AG08395 (cell line): ENCODE measurements around the gene IFNL3.
"Not testable (repeated sequence)": the region's sequence is repeated elsewhere in the genome, so short reads cannot be mapped to it uniquely, and the experiment has no call there.

ENCODE experiments used
- DNase-seq: peaks from one replicate; pipeline ENCODE4 v3.0.0; 2012; ENCODE audit warnings: mixed read lengths, low spot score

IFNL3 gene

DNA sequence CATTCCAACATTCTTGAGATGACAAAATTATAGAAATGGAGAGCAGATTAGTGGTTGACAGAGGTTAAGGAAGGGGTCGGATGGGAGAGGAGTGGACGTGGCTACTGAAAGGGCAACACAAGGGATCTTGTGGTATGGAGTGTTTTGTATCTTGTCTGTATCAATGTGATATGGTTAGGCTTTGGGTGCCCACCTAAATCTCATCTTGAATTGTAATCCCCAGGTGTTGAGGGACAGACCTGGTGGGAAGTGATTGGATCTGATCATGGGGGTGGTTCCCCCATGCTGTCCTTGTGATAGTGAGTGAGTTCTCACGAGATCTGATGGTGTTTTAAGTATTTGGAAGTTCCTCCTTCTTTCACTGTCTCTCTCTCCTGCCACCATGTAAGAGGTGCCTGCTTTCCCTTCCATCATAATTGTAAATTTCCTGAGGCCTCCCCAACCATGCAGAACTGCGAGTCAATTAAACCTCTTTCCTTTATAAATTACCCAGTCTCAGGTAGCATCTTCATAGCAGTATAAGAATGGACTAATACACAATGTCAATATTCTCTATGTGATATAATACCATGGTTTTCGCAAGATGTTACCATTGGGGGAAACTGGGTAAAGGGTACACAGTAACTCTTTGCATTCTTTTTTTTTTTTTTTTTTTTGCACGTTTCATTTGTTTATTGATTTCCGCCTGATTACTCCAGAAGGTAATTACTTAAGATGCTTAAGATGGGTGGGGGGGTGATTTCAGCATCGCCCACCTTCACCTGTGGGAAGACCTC lies 8.8 kb upstream of the IFNL3 start:
- DNase-seq, result no peak

DNA sequence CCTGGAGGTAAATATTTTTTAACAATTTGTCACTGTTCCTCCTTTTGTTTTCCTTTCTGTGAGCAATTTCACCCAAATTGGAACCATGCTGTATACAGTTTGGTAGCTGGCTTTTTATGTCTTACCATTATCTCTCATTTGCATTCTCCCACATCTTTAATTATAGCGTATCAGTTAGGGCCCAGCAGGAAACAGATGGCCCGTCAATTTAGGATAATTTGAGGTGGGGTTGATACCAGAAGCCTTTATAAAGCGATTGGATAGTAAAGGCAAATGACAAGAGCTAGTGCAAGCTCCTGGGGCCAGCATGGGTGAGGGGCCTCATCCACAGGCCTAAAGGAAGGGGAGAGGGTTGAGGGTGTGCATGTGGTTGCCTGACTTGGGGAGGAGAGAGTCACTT lies 7.7 kb upstream of the IFNL3 start:
- no peak for DNase-seq

DNA sequence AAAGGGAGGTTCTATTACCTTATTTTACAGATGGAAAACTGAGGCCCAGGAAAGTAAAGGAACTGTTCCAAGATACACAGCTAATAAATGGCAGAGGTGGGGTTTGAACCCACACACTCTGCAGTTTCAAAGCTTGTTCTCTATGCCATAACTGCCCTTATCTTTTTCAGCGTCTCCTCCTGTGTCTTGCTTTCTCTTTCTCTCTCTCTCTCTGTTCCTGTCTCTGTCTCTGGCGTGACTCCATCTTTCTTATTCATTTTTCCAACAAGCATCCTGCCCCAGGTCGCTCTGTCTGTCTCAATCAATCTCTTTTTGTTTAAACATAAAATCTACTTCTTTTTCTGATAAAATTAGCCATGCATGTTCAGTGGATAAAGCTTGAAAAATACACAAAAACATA lies 7.0 kb upstream of the IFNL3 start:
- no peak for DNase-seq

DNA sequence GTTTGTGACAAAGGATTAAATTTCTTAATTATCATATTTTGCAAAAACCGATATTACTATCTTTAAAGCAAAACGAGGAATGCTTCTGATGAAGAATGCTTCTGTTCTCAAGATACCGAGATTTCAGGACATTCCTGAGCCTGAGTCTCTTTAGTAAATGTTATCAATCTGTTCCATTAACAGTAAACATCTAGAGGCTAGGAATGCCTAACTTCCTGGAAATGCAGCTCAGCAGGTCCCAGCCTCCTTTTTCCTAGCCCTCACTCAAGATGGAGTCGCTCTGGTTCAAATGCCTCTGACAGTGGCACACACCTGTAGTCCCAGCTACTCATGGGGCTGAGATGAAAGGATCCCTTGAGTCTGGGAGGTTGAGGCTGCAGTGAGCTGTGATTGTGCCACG lies 6.3 kb upstream of the IFNL3 start:
- DNase-seq, result no peak

DNA sequence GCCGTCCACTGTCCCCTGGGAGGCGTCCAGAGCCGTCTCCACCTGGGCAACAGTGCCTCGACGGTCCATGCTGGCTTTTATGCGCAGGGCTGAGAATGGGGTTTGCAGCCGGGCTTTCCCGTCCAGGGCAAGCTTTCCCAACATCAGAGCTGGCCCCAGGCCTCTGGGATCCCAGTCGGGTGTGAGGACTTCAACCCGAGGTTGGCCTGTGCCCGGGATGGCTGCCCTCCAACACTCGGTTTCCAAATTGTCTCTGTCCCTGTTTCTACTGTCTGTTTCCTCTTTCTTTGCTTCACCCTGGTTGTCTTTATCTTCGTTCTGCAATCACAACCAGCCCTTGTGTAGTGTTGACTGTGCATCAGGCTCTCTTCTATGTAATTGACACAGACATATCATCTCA lies 4.0 kb upstream of the IFNL3 start, which contains the start of gene IFNL4:
IFNL4 (minus strand) TSS at position 51 of the 400 bp plus-strand sequence.
- no peak for DNase-seq

DNA sequence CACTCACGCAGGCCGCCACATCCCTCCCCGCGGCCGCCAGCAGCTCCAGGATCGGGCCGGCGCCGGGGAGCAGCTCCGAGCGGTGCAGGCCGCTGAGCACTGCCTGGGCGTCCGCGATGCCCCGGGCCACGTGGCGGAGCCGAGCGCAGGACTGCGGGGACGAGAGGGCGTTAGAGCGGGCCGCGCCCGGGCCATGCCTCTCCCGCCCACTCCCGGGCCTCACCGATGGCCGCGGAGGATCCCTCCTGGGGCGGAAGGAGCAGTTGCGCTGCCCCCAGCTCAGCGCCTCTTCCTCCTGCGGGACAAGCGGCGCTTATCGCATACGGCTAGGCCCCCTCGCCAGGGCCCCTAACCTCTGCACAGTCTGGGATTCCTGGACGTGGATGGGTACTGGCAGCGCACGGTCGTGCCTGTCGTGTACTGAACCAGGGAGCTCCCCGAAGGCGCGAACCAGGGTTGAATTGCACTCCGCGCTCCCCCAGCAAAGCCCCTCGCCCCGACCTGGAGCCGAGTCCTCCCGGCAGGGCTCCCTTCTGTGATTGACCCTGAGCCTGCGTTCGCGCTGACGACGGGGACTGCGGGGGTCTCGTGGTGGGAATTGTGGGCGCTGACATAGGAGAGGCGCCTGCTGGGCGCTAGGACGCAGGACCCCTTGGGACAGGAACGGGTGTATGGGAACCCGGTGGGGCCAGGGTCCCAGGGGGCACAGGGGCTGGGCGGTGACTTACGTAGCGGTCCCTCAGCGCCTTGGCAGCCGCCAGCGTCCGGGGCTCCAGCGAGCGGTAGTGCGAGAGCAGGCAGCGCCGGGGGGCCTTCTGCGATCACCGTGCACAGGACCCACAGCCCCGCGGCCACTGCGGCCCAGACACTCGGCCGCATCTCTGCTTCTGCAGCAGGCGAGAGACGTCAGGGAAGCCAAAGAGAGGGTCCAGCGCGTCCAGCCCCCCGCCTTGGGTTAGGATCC lies 3.2 kb upstream of the IFNL3 start:
- no peak for DNase-seq

DNA sequence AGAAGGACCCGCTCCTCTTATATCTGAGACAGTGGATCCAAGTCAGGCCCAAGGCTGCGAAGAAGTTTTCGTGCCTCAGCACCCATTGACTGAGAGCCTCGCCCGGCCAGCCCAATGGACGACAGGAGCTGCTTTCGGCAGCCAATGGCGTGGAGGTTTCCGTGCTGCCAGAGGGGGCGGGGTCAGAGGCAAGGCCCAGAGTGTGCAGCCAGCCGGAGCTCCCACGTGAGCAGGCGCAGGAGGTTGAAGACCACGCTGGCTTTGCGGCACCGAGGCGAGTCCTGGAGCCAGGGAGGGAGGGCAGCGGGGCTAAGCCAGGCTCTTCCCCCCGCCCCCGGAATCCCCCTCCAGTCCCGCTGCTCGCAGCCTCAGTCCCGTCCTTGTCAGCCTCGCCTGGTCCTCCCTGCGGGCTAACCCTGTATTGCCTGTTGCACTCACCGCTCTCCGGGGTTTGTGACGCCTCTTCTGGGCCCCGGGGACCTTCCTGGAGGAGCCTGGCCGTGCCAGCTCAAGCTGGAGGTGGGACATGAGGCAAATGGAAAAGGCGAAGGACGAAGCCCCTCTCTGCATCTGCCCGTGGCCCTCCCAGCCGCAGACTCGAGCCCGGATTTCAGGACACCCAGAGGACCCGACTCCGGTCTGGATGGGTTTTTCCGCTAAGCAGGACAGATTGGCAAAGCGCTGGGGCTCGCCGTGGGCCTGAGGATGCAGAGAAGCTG lies 2.3 kb upstream of the IFNL3 start:
- no peak for DNase-seq

DNA sequence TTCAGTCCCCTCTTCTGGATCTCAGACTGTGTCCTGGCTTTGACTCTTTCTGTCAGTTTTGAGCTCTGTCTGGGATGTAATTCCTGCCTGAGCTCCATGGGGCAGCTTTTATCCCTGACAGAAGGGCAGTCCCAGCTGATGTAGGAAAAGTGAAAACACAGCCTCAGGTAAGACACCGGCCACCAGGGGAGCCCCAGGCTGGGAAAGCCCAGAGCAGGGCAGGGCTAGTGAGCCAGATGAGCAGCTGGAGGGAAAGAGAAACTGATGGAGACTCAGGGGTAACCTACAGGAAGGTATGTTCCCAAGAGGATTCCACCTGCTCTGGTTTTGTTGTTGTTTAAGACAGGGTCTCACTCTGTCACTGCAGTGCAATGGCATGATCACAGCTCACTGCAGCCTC lies 360 bp upstream of the IFNL3 start:
- not testable (repeated sequence) for DNase-seq

DNA sequence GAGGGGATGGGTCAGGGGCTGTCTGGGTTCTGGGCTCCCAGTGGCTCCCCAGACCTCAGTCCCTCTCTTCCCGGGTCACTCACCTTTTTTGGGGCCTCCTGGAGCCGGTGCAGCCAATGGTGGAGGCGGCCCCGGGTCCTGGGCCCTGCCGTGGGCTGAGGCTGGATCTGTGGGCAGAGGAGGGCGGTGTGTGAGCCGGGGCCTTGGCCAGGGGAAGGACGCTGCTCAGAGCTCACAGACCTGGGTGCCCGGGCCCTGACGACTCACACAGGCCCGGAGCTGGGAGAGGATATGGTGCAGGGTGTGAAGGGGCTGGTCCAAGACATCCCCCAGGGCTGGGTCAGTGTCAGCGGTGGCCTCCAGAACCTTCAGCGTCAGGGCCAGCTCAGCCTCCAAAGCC lies 1.1 kb downstream of the IFNL3 start:
- DNase-seq, result not testable (repeated sequence)

DNA sequence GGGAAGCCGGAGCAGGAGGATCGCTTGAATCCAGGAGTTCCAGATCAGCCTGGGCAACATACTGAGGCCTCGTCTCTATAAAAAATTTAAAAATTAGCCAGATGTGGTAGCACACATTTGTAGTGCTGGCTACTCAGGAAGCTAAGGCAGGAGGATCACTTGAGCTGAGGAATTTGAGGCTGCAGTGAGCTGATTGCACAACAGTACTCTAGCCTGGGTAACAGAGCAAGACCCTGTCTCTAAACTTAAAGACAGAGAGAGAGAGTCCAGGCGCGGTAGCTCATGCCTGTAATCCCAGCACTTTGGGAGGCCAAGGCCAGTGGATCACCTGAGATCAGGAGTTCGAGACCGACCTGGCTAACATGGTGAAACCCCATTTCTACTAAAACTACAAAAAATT lies 4.4 kb downstream of the IFNL3 start:
- DNase-seq, result no peak

DNA sequence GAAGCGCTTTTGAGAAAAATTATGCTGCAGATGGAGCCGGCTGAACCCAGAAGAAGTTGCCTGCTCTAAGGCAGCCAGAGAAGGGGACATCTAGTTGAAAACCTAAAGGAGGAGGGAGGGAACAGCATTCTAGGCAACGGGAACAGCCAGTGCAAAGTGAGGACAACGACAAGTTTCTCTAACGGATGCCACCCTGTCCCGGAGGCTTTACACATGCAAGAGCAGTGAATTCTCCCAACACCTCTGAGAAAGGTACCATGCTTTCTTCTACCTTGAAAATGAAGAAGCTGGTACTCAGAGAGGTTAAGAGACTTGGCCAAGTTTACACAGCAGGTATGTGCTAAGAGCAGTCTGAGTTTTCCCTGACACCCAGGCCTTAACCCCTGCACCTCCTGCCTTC lies 5.9 kb downstream of the IFNL3 start:
- DNase-seq, result no peak

DNA sequence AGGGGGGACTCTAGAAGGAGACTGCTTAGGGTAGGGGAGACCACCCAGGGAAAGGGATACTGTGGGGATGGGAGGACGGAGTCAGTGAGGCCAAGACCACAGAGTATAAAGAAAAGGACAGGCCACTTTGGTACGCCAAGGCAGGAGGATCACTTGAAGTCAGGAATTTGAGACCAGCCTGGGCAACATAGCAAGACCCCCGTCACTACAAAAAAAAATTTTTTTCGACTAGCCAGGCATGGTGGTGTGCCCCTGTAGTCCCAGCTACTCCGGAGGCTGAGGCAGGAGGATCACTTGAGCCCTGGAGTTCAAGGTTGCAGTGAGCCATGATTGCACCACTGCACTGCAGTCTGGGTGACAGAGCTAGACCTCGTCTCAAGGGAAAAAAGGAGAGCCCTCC lies 6.6 kb downstream of the IFNL3 start:
- no peak for DNase-seq

DNA sequence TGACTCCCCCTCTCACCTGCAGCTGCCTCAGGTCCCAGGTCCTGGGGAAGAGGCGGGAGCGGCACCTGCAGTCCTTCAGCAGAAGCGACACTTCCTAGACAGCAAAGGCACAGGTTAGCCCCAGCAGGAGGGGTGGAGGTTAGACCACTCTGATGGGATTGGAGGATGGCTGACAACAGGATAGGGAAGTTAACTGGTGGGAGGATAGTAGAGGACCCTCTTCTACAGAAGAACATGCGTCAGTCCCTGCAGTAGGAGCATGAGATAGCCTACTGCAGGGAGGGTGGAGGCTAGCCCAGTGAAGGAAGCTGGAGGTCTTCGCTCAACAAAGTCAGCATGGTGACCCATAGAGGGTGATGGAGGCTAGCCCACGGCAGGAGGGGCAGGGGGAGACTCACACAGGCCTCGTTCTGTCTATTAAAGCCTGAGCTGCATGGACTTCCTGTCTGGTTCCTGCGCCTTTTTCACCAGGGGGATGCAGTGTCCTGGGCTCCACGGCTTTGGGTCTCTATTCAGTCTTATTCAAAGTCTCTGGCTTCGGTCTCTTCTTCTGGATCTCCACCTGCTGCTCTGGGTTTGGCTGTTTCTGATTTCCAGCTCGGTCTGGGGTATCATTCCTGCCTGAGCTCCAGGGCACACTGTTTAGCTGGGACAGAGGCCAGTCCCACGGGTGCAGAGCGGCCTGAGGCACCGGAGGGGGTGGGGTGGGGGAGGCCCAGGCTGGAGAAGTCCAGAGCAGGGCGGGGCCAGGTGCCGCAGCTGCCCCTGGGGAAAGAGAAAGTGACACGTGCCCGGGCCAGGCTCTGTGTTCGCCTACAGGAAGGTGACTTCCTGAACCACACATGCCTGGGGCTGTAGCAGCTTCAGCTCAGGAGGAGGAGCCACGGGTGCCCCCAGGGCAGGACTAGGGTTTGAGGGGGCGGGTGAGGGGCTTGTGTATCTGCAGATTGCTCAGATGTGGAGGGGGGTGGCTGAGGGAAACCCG lies 7.3 kb downstream of the IFNL3 start:
- no peak for DNase-seq

DNA sequence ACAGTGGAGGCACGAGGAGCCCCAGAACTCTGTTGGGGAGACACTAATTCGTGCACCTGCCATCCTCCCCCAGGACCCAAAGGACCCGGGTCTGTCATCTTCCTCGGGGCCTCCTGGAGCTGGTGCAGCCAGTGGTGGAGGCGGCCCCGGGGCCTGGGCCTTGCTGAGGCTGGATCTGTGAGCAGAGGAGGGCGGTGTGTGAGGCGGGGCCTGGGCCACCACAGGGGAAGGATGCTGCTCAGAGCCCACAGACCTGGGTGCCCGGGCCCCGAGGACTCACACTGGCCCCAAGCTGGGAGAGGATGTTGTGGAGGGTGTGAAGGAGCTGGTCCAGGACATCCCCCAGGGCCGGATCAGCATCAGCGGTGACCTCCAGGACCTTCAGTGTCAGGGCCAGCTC lies 8.3 kb downstream of the IFNL3 start:
- DNase-seq, result no peak

DNA sequence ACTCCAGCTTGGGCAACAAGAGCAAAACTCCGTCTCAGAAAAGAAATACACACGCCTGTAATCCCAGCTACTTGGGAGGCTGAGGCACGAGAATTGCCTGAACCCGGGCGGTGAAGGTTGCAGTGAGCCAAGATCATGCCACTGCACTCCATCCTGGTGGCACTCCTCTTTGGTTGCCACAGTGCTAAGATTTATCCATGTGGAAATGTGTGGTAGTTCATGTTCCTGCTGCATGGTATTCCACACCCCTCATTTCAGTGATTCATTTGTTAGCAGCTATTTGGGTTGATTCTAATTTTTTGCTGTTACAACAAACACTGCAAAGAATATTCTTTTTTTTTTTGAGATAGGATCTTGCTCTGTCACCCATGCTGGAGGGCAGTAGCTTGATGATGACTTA lies 12.1 kb downstream of the IFNL3 start:
- no peak for DNase-seq

DNA sequence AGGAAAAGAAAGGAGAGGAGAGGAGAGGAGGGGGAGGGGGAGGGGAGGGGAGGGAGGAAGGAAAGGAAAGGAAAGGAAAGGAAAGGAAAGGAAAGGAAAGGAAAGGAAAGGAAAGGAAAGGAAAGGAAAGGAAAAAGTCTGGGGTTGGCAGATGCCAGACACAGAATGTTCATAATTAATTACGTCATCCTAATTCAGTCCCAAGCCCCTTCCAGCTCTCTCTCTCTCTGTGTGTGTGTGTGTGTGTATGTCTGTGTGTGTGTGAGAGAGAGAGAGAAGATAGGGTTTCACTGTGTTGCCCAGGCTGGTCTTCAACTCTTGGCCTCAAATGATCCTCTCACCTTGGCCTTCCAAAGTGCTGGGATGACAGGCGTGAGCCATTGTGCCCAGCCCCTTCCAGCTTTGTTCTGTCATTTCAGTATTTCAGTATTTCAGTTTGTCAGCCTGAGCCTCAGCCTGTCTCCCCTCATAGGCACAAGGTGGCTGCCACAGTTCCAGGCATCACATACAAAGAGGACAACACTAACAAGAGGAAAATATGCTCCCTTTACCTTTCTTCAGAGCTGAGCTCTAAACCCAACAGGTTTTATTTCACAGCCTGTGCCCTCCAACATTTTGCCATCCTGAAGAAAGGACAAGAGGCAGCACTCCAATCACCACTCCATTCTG lies 14.6 kb downstream of the IFNL3 start:
- DNase-seq, result no peak

DNA sequence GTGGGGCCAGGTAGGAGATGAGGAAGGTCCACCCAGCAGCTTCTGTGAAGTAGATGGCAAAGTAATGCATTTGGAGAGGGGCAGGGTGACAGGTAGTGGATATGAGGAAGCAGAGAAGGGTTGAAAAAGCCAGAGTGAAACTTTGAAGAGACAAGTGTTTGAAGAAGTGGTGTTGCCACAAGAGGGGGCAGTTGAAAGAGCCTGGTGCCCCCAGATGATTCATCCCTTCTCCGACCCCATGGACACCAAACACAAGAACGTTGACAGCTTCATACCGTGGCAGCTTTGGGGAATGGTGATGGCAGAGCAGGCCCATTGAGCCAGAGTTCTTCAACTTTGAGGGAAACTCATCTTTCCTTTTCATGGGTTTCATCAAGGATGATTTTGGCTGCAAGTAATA lies 19.9 kb downstream of the IFNL3 start:
- no peak for DNase-seq

DNA sequence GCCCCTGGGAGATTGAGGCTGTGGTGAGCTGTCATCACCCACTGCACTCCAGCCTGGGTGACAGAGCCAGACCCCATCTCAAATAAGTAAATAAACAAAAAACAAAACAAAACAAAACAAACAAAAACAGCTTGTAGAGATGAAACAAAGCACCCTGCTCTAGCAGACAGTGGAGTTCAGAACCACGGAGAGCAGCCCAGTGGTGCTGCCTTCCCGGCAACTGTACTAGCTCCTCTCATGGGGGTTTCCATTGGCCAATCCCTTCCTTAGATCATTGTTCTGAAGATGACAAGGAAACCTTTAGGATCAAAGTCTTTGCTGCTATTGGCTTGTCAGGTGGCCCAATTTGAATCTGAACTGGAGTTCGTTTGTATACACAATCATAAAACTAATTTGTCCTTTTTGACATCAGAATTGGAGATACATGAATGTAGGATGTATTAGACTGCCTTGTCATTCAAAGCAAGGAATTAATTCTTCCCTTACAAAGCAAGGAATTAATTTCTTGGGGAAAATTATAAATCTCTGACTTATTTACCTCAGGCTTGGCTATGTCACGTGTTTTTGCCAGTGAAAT lies 21.0 kb downstream of the IFNL3 start:
- DNase-seq, result peak; percentile 60

DNA sequence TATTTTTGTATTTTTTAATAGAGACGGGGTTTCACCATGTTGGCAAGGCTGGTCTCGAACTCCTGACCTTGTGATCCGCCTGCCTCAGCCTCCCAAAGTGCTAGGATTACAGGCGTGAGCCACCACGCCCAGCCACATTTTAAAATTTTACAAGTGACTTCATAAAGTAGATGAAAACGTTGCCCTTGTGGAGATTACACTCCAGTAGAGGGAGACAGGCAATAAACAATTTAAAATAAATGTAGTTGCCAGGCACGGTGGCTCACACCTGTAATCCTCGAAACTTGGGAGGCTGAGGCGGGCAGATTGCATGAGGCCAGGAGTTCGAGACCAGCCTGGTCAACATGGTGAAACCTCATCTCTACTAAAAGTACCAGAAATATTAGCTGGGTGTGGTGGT lies 25.7 kb downstream of the IFNL3 start:
- not testable (repeated sequence) for DNase-seq
